HG03066 (cell line): Measurements from ENCODE around the gene SLC9B2.
"Not testable (repeated sequence)": the region's sequence is repeated elsewhere in the genome, so short reads cannot be mapped to it uniquely, and the experiment has no call there.

Source experiments
- ATAC-seq: cut with Tn5 transposase; IDR thresholded peaks from one replicate; pipeline ENCODE4 v1.9.1; 2021; ENCODE audit warnings: low read depth; ENCODE audit not compliant: unreplicated experiment

SLC9B2 gene

GRCh38 chr4:103019308-103020124 is 57.0 kb downstream of the SLC9B2 start, which contains the start of gene SLC9B1:
Gene SLC9B1, minus strand, starts transcription at chr4:103019705. Its CDS starts 27,994 bp downstream, at chr4:102991711.
- peak; percentile 99 for ATAC-seq

- peak; percentile 1 for ATAC-seq
Observed at GRCh38 chr4:103018391-103019307, 57.9 kb downstream of the SLC9B2 start.

GRCh38 chr4:103012551-103012950 is 64.0 kb downstream of the SLC9B2 start:
- ATAC-seq: no peak

- ATAC-seq: no peak
Observed at GRCh38 chr4:103012060-103012459, 64.5 kb downstream of the SLC9B2 start.

- ATAC-seq: no peak
Observed at GRCh38 chr4:103011378-103012025, 65.1 kb downstream of the SLC9B2 start.

- ATAC-seq: no peak
Observed at GRCh38 chr4:103010804-103011203, 65.8 kb downstream of the SLC9B2 start.

- peak; percentile 82 for ATAC-seq
Observed at GRCh38 chr4:103008875-103009729, 67.5 kb downstream of the SLC9B2 start.

GRCh38 chr4:103002551-103002950 is 74.0 kb downstream of the SLC9B2 start:
- ATAC-seq: no peak

GRCh38 chr4:102994803-102995202 is 81.8 kb downstream of the SLC9B2 start:
- ATAC-seq: no peak

- not testable (repeated sequence) for ATAC-seq
Observed at GRCh38 chr4:102993985-102994384, 82.6 kb downstream of the SLC9B2 start.

- ATAC-seq: no peak
Observed at GRCh38 chr4:102988429-102989020, 88.0 kb downstream of the SLC9B2 start.

- ATAC-seq: no peak
Observed at GRCh38 chr4:102981005-102981404, 95.6 kb downstream of the SLC9B2 start.
